Lung (tissue), 12 donors: ENCODE results near the gene LEMD2. TPM values are rescaled to one million over a fixed set of nuclear protein-coding genes. Genes with fewer than 3 reads are reported as not detected.

ENCODE experiments used
- ATAC-seq: fragments of 200-7000 bp; cut with Tn5 transposase; one replicate; pipeline ENCODE4 v1.9.1; 2020; ENCODE audit warnings: moderate number of reproducible peaks; ENCODE audit not compliant: insufficient read depth, low FRiP score
- DNase-seq, 3 donors: peaks; one replicate each; pipeline ENCODE4 v3.0.0-alpha.2; 2013 to 2017
- H3K27ac ChIP-seq, 2 donors: one replicate each; pipeline ENCODE4 v1.5.1; 2013; ENCODE audit warnings: mild to moderate bottlenecking in 2 of 2, moderate library complexity in 2 of 2, control low read depth in 1 of 2, inconsistent platforms in 1 of 2, low read depth in 1 of 2, low read length in 1 of 2
- H3K27me3 ChIP-seq, 3 donors: one replicate each; pipeline ENCODE4 v1.5.1; 2013; ENCODE audit warnings: low read length in 2 of 3; ENCODE audit not compliant: control insufficient read depth in 3 of 3, insufficient read depth in 3 of 3
- H3K36me3 ChIP-seq, 4 donors: one replicate each; pipeline ENCODE4 v1.5.1; 2013; ENCODE audit warnings: low read length in 4 of 4, mild to moderate bottlenecking in 1 of 4, moderate library complexity in 1 of 4; ENCODE audit not compliant: control insufficient read depth in 4 of 4, insufficient read depth in 4 of 4
- H3K4me1 ChIP-seq, 5 donors: one replicate each; pipeline ENCODE4 v1.5.1; 2013; ENCODE audit warnings: low read length in 5 of 5, mild to moderate bottlenecking in 2 of 5, moderate library complexity in 1 of 5; ENCODE audit not compliant: control insufficient read depth in 5 of 5, insufficient read depth in 5 of 5
- H3K4me3 ChIP-seq: one replicate; pipeline ENCODE4 v1.5.1; 2013; ENCODE audit warnings: mild to moderate bottlenecking, control low read depth, moderate library complexity
- H3K9ac ChIP-seq, 2 donors: one replicate each; pipeline ENCODE4 v1.5.1; 2013; ENCODE audit warnings: low read length in 2 of 2, control low read depth in 1 of 2; ENCODE audit not compliant: insufficient read depth in 1 of 2
- H3K9me3 ChIP-seq, 4 donors: one replicate each; pipeline ENCODE4 v1.5.1; 2013; ENCODE audit warnings: low read length in 3 of 4, mild to moderate bottlenecking in 1 of 4, moderate library complexity in 1 of 4; ENCODE audit not compliant: control insufficient read depth in 4 of 4, insufficient read depth in 3 of 4
- CTCF ChIP-seq: IDR thresholded peaks from 2 replicates; pipeline ENCODE4 v1.5.1; 2012; ENCODE audit warnings: mild to moderate bottlenecking; ENCODE audit errors: control extremely low read depth, extremely low read depth
- WGBS, 2 donors: extraction: QIAGEN DNeasy Blood & Tissue Kit; methylation state at CpG; one replicate each; pipeline ENCODE4 v1.1.7; 2013; 5-methylcytosine and 5-hydroxymethylcytosine counted together
- polyA plus RNA-seq, 2 donors: library from polyadenylated mRNA; stranded (reverse); fragments of 200-250 nt; gene quantifications; one replicate each; pipeline ENCODE4 v1.2.1, GENCODE V29; 2013
- total RNA-seq, 2 donors: library from RNA; depleted of rRNA in 1 of 2; stranded (reverse); fragments of >200 nt in 1 of 2; gene quantifications; one replicate each; pipeline ENCODE4 v1.2.1, GENCODE V29; 2014 to 2021
- donor health status: control.
- donor health status: control.
- donor health status: Bipolar disorder and iron deficiency.
- donor health status: healthy.
- donor health status: DM: yes; HTN: yes; CAD: no.

Gene LEMD2
- total and polyA plus RNA-seq, 4 donors, result 52.1 to 63.6 (median 54.5) TPM

- Histone ChIP-seq H3K27me3 (no peaks in the 10 kb centered on the region), H3K9me3 (no peaks in the 10 kb centered on the region), H3K27ac (peak overlapping the region in 1 of 2 donors; percentile 18), H3K36me3 (peaks cover 3 to 49% (median 32%) of the 10 kb centered on the region in 4 donors), H3K4me1 (peaks cover 12 to 39% (median 17%) of the 10 kb centered on the region in 5 donors), H3K9ac (no peak overlapping the region), H3K4me3 (no peak overlapping the region)
- no peak for TF ChIP-seq CTCF
- DNase-seq, result no peak
- 61 to 67% methylated on average over 3 of the region's 3 CpGs for WGBS, 2 donors
- ATAC-seq, result no peak
These were observed 3.2 kb downstream of the LEMD2 start for GRCh38 chr6:33785778-33786177.

DNA sequence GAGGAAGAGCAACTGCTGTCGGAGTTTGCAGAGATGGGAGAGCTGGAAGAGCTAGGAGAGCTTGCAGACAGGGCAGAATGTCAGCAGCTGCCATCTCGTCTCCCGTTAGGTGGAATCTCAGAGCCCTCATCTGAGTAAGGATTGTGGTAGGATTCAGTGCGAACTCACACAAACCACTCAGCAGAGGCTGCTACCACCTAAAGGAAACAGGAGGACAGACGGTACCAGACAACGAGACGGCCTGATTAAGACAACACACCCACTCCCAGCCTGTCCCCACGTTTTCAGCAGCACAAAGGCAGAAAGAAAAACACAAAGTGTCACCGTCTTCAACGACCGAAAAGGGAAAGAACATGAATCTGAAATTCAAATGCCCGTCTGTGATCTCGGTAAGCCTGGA, 4.1 kb downstream of the LEMD2 start:
- Histone ChIP-seq H3K27me3 (no peaks in the 10 kb centered on the region), H3K9me3 (no peaks in the 10 kb centered on the region), H3K4me1 (peaks cover 12 to 38% (median 17%) of the 10 kb centered on the region in 5 donors), H3K36me3 (peaks cover 3 to 58% (median 40%) of the 10 kb centered on the region in 4 donors), H3K4me3 (no peak overlapping the region), H3K9ac (no peak overlapping the region), H3K27ac (no peak overlapping the region)
- DNase-seq (no peak), ATAC-seq (no peak)
- no peak for TF ChIP-seq CTCF
- WGBS, 2 donors, result 83 to 90% methylated on average over 13 of the region's 13 CpGs

- no peaks in the 10 kb centered on the region for H3K9me3 ChIP-seq
- H3K36me3 ChIP-seq, result peaks cover 3 to 64% (median 47%) of the 10 kb centered on the region in 4 donors
- 94 to 97% methylated on average over 10 of the region's 10 CpGs for WGBS, 2 donors
- H3K27ac ChIP-seq, result no peak overlapping the region
- H3K27me3 ChIP-seq, result no peaks in the 10 kb centered on the region
- no peak overlapping the region for H3K9ac ChIP-seq
- ATAC-seq, result no peak
- no peak for DNase-seq
- TF ChIP-seq CTCF, result no peak
- no peak overlapping the region for H3K4me3 ChIP-seq
- H3K4me1 ChIP-seq, result peaks cover 12 to 31% (median 17%) of the 10 kb centered on the region in 5 donors
These were observed 5.0 kb downstream of the LEMD2 start for GRCh38 chr6:33783781-33784520.

GRCh38 chr6:33782561-33782960, 6.4 kb downstream of the LEMD2 start:
- H3K4me3 ChIP-seq, result no peak overlapping the region
- H3K9me3 ChIP-seq, result no peaks in the 10 kb centered on the region
- TF ChIP-seq CTCF, result no peak
- WGBS, 2 donors, result 97% methylated on average over 5 of the region's 5 CpGs
- peaks cover 11 to 73% (median 56%) of the 10 kb centered on the region in 4 donors for H3K36me3 ChIP-seq
- H3K4me1 ChIP-seq, result peaks cover 8 to 26% (median 15%) of the 10 kb centered on the region in 5 donors
- no peak overlapping the region for H3K9ac ChIP-seq
- no peak for ATAC-seq
- no peak for DNase-seq
- H3K27me3 ChIP-seq, result no peaks in the 10 kb centered on the region
- H3K27ac ChIP-seq, result no peak overlapping the region
